ENCODE data around the gene THAP5.

THAP5 gene

GRCh38 chr7:108529341-108529740 lies 40.2 kb downstream of the THAP5 start:
- no peak for DNase-seq

DNA sequence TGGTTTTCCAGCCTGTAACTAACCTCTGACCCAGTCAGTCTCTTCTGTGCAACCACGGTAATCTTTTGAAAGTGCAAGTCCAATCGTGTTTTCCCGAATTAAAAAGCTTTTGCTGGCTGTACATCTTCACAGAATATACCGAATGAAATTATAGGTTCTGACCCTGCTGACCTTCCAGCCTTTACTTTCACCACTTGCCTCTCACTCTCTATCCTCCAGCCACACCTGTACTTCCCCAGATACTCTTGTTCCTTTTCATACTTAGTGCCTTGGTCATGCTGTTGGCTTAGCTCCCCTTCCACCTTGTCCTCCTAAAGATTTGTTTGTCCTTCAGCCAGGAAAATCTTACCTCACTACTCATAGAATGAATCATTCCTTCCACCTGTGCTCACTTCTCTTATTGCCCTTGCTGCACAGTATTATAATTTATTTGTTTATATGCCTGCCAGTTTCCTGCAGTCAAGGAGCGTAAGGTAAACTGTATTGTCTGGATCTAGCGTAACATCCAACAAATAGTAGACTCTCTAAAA lies 41.3 kb downstream of the THAP5 start:
- DNase-seq: no peak

DNA sequence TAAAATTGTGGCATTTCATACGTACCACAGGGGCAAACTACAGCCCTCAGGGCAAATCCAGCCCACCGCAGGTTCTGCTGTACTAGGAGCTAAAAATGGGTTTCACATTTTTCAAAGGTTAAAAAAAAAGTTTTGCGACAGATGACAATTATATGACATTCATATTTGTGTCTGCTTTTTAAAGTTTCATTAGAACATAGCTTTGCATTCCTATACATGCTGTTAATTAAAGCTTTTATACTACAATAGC lies 42.8 kb downstream of the THAP5 start:
- DNase-seq: no peak

- peak; percentile 100 for DNase-seq
Measured at GRCh38 chr7:108525985-108526767, 43.3 kb downstream of the THAP5 start, which contains the start of gene PNPLA8. Gene PNPLA8, minus strand, starts transcription at chr7:108526135. Its CDS starts 10,644 bp downstream, at chr7:108515491.

DNA sequence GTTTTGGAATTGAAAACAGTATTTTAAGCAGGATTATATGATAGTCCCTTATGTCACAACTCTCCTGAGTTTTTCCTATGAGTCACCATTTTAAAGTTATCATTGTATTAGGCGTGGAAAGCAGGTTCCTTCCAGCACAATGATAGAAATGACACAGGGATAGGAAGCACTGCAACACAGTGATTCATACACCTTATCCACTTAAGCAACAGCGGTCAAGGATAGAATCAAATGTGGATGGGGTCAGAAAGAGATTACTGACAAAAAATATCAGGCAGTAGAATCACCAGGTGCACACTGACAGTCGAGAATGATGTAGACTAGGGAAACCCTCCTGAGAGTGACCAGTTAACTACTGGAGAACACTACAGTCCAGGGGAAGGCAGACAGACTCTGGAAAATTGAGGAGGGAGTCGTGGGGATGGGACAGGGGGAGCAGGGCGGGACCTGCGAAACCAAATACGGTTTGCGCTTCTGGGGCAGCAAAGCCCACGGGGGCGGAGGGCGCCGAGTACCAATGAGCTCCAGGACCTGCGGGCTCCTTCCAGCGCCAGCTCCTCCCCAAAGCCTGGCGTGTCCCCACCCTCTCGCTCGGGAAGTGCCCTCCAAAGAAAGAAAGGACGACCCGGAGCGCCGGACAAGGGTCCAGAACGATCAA lies 44.0 kb downstream of the THAP5 start:
- DNase-seq: no peak

- no peak for DNase-seq
Measured at GRCh38 chr7:108522780-108523179, 46.7 kb downstream of the THAP5 start.

- DNase-seq: no peak
Measured at GRCh38 chr7:108517951-108518350, 51.6 kb downstream of the THAP5 start.

GRCh38 chr7:108515630-108516029 lies 53.9 kb downstream of the THAP5 start:
- no peak for DNase-seq

- no peak for DNase-seq
Measured at GRCh38 chr7:108515013-108515412, 54.5 kb downstream of the THAP5 start.

All from activated effector memory CD4-positive, alpha-beta T cell treated with Interleukin-2 at 50 U/mL for 16 hours (primary cell).